HepG2 (cell line): ENCODE results near the gene CHSY3. TPM values are rescaled to one million over a fixed set of nuclear protein-coding genes. Genes with fewer than 3 reads are reported as not detected.

Experiments used
- ATAC-seq: fragments of 200-7000 bp; cut with Tn5 transposase; 3 replicates; pipeline ENCODE4 v1.9.1; 2020; ENCODE audit warnings: mild to moderate bottlenecking, moderate library complexity
- BruUV-seq: library from RNA; stranded (reverse); fragments of 400-500 nt; replicated peaks from 2 replicates; lab custom pipeline; 2021; lab: Mats Ljungman, UMichigan
- CTCF ChIA-PET: fragments of 300-600 bp; formaldehyde crosslinking; extraction: SDS; loops from one replicate; lab custom pipeline; 2021; ENCODE audit warnings: low total read pairs, inconsistent platforms, low intra/inter-chr PET ratio; lab: Yijun Ruan, JAX
- POLR2A ChIA-PET: fragments of 350-600 bp; sonication (Branson Sonifier 250); formaldehyde crosslinking; loops from one replicate; lab custom pipeline; 2020; ENCODE audit warnings: antibody characterized with exemption, inconsistent platforms; lab: Yijun Ruan, JAX
- DNase-seq: peaks from one replicate; pipeline ENCODE4 v3.0.0-alpha.2; 2015; ENCODE audit warnings: low spot score
- FAIRE-seq: peaks from 3 replicates; lab custom pipeline; 2011; peaks lifted over from hg19 to GRCh38; lab: Jason Lieb, UNC
- H2AFZ ChIP-seq: one replicate; pipeline ENCODE4 v1.6.1; 2011; ENCODE audit warnings: low read length, inconsistent platforms
- H3K27ac ChIP-seq: fragments of 300-600 bp; 3 replicates; pipeline ENCODE4 v1.8.0; 2011; ENCODE audit warnings: mixed run types, mild to moderate bottlenecking, mixed read lengths, low read length, inconsistent platforms; ENCODE audit not compliant: insufficient read depth; ENCODE audit errors: extremely low read length
- H3K27me3 ChIP-seq, 2 experiments: fragments of 200-600 bp in 1 of 2; 2 replicates in 1 of 2; 3 replicates in 1 of 2; pipeline versions ENCODE4 v1.6.0 to v1.8.0; 2011; ENCODE audit warnings: low read length in 2 of 2, mild to moderate bottlenecking in 2 of 2, moderate library complexity in 2 of 2, inconsistent platforms in 1 of 2; ENCODE audit not compliant: insufficient read depth in 2 of 2, control insufficient read depth in 1 of 2
- H3K36me3 ChIP-seq, 2 experiments: fragments of 200-600 bp in 1 of 2; replicated peaks in 1 of 2; 2 replicates in 1 of 2; 3 replicates in 1 of 2; pipeline versions ENCODE4 v1.5.1 to v1.8.0; 2011; ENCODE audit warnings: low read length in 2 of 2, inconsistent platforms in 1 of 2; ENCODE audit not compliant: insufficient read depth in 2 of 2, control insufficient read depth in 1 of 2
- H3K4me1 ChIP-seq: 2 replicates; pipeline ENCODE4 v1.5.1; 2012; ENCODE audit warnings: low read length, inconsistent platforms; ENCODE audit not compliant: insufficient read depth
- H3K4me2 ChIP-seq: 2 replicates; pipeline ENCODE4 v1.6.0; 2011; ENCODE audit warnings: low read depth, low read length, inconsistent platforms
- H3K4me3 ChIP-seq, 3 experiments: fragments of 200-600 bp in 1 of 3; sonication (generic), shearing (Covaris generic) in 1 of 3; replicated peaks in 1 of 3; 2 replicates each; pipeline ENCODE4 v1.5.1; 2011 to 2016; ENCODE audit warnings: low read length in 3 of 3, inconsistent platforms in 2 of 3, low read depth in 2 of 3, mild to moderate bottlenecking in 2 of 3, control low read depth in 1 of 3, mixed read lengths in 1 of 3; ENCODE audit not compliant: insufficient read depth in 1 of 3
- H3K79me2 ChIP-seq: one replicate; pipeline ENCODE4 v1.6.1; 2011; ENCODE audit warnings: low read length, inconsistent platforms; ENCODE audit not compliant: insufficient read depth
- H3K9ac ChIP-seq: 2 replicates; pipeline ENCODE4 v1.6.0; 2011; ENCODE audit warnings: mild to moderate bottlenecking, low read depth, low read length, inconsistent platforms; ENCODE audit not compliant: insufficient read depth
- H3K9me3 ChIP-seq: 2 replicates; pipeline ENCODE4 v1.5.1; 2012; ENCODE audit warnings: mild to moderate bottlenecking, low read length
- H4K20me1 ChIP-seq: 2 replicates; pipeline ENCODE4 v1.6.0; 2011; ENCODE audit warnings: inconsistent platforms, mild to moderate bottlenecking, low read length, moderate library complexity; ENCODE audit not compliant: insufficient read depth
- ESRRA ChIP-seq: sonication (generic); formaldehyde crosslinking; IDR thresholded peaks from 2 replicates; pipeline ENCODE4 v1.5.1; 2020; ENCODE audit warnings: mild to moderate bottlenecking, low read depth, missing genetic modification reagents
- GATAD2A ChIP-seq: IDR thresholded peaks from 2 replicates; pipeline ENCODE4 v1.6.1; 2016
- HHEX ChIP-seq: IDR thresholded peaks from 2 replicates; pipeline ENCODE4 v1.6.1; 2016; ENCODE audit warnings: control low read depth
- NFKBIZ ChIP-seq: IDR thresholded peaks from 2 replicates; pipeline ENCODE4 v1.6.1; 2018; ENCODE audit warnings: missing genetic modification reagents, missing compliant biosample characterization
- NR2C2 ChIP-seq: sonication (generic); formaldehyde crosslinking; IDR thresholded peaks from 2 replicates; pipeline ENCODE4 v1.4.0; 2020; ENCODE audit warnings: missing genetic modification reagents, mild to moderate bottlenecking, moderate library complexity, borderline replicate concordance
- WIZ ChIP-seq: sonication (generic); formaldehyde crosslinking; IDR thresholded peaks from 2 replicates; pipeline ENCODE4 v1.5.1; 2020; ENCODE audit warnings: mild to moderate bottlenecking, missing genetic modification reagents
- ZFP82 ChIP-seq: sonication (generic); formaldehyde crosslinking; IDR thresholded peaks from 2 replicates; pipeline ENCODE4 v1.5.1; 2020; ENCODE audit warnings: mild to moderate bottlenecking, missing genetic modification reagents, borderline replicate concordance
- ZNF616 ChIP-seq: sonication (generic); formaldehyde crosslinking; IDR thresholded peaks from 2 replicates; pipeline ENCODE4 v1.5.0; 2020; ENCODE audit warnings: low read depth, mild to moderate bottlenecking, missing genetic modification reagents
- ZNF674 ChIP-seq: sonication (generic); formaldehyde crosslinking; IDR thresholded peaks from 2 replicates; pipeline ENCODE4 v1.5.0; 2020; ENCODE audit warnings: low read depth, mild to moderate bottlenecking, missing genetic modification reagents
- ZNF749 ChIP-seq: sonication (generic); formaldehyde crosslinking; IDR thresholded peaks from 2 replicates; pipeline ENCODE4 v1.8.0; 2022; ENCODE audit warnings: mild to moderate bottlenecking, missing genetic modification reagents, moderate library complexity, borderline replicate concordance
- ZSCAN31 ChIP-seq: sonication (generic); formaldehyde crosslinking; IDR thresholded peaks from 2 replicates; pipeline ENCODE4 v1.5.0; 2020; ENCODE audit warnings: low read depth, mild to moderate bottlenecking, missing genetic modification reagents
- WGBS: methylation state at CpG from one replicate; pipeline ENCODE4 v1.1.6; 2017; ENCODE audit warnings: low lambda C conversion rate; 5-methylcytosine and 5-hydroxymethylcytosine counted together
- in situ Hi-C: cut with HindIII; loops from 2 replicates; pipeline ENCODE4 v1.10.0; 2017; ENCODE audit warnings: low pct_unique_long_range_greater_than_20kb; ENCODE audit not compliant: extremely low pct_ligation_motif_present
- intact Hi-C: fragments of 100-400 bp; cut with micrococcal nuclease; formaldehyde crosslinking; loops from one replicate; pipeline ENCODE4 v1.10.0; 2022; ENCODE audit not compliant: unreplicated experiment
- polyA plus RNA-seq, 8 experiments: library from polyadenylated mRNA; depleted of rRNA in 3 of 8; stranded (reverse) in 7 of 8; unstranded in 1 of 8; fragments of >200 nt; fragmentation: Illumina TruSeq in 4 of 8; extraction: Trizol in 4 of 8; gene quantifications; 2 replicates each; pipeline versions ENCODE4 v1.2.1 to v1.2.3, GENCODE V29; 2011 to 2016; ENCODE audit warnings: low read depth in 4 of 8, missing spikeins in 1 of 8, mixed read lengths in 1 of 8; ENCODE audit not compliant: insufficient read depth in 1 of 8
- total RNA-seq, 5 experiments: library from RNA; depleted of rRNA; stranded (reverse); fragments of >200 nt; fragmentation: Illumina TruSeq; extraction: Trizol; gene quantifications; 2 replicates each; pipeline ENCODE4 v1.2.3, GENCODE V29; 2016; ENCODE audit warnings: low read depth in 1 of 5
- TF ChIP-seq, protein P1 (sequence below): sonication (generic); formaldehyde crosslinking; IDR thresholded peaks from 2 replicates; pipeline ENCODE4 v1.4.0; 2020; ENCODE audit warnings: mild to moderate bottlenecking, missing genetic modification reagents
- TF ChIP-seq, protein P2 (sequence below): IDR thresholded peaks from 2 replicates; pipeline ENCODE4 v1.6.1; 2016

CHSY3 gene
- total and polyA plus RNA-seq, 2 of the 13 experiments (the other 11 are each of a cell fraction or from before 2014, with no cell fraction given): 0.26 to 4.1 TPM

DNA sequence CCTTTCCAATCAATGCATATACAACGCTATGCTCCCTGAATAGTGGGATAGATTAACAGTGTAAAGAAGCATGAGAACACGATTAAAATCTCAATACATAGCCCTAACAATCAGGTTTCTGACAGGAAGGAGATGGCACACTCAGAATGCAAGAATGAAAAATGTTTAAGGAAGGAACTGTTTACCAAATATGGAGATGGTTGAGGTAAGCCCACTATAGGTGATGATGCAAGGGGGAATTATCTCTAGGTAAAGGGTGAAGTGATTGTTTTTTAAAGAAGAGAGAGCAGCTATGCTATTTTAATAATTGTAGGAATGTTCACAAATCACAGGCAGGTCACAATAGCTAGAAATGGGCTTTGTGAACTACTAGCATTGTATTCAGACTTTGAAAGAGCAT lies 302.4 kb downstream of the CHSY3 start:
- Histone ChIP-seq H4K20me1 (no peaks in the 10 kb centered on the region), H3K27ac (no peak overlapping the region), H3K27me3 (no peaks in the 10 kb centered on the region), H2AFZ (no peak overlapping the region), H3K4me3 (no peak overlapping the region), H3K79me2 (no peaks in the 10 kb centered on the region), H3K9me3 (peaks cover 14% of the 10 kb centered on the region; the same call in 1 of the 2 replicates), H3K4me1 (no peaks in the 10 kb centered on the region), H3K36me3 (no peaks in the 10 kb centered on the region), H3K4me2 (no peak overlapping the region), H3K9ac (no peak overlapping the region)
- ATAC-seq: no peak
- TF ChIP-seq, protein P1, sequence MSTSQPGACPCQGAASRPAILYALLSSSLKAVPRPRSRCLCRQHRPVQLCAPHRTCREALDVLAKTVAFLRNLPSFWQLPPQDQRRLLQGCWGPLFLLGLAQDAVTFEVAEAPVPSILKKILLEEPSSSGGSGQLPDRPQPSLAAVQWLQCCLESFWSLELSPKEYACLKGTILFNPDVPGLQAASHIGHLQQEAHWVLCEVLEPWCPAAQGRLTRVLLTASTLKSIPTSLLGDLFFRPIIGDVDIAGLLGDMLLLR (CRISPR knock-in tag): no peak
- no peak for TF ChIP-seq ZSCAN31 (CRISPR knock-in tag)
- TF ChIP-seq ZNF616: no peak
- no peak for TF ChIP-seq ESRRA (CRISPR knock-in tag)
- no peak for TF ChIP-seq ZNF749 (CRISPR knock-in tag)
- TF ChIP-seq, protein P2, sequence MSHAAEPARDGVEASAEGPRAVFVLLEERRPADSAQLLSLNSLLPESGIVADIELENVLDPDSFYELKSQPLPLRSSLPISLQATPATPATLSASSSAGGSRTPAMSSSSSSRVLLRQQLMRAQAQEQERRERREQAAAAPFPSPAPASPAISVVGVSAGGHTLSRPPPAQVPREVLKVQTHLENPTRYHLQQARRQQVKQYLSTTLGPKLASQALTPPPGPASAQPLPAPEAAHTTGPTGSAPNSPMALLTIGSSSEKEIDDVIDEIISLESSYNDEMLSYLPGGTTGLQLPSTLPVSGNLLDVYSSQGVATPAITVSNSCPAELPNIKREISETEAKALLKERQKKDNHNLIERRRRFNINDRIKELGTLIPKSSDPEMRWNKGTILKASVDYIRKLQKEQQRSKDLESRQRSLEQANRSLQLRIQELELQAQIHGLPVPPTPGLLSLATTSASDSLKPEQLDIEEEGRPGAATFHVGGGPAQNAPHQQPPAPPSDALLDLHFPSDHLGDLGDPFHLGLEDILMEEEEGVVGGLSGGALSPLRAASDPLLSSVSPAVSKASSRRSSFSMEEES (CRISPR knock-in tag): no peak
- WGBS: 0% methylated on average over 2 of the region's 2 CpGs
- ChIA-PET CTCF (no interaction called here), POLR2A (no interaction called here)
- DNase-seq: no peak
- BruUV-seq: no TSS peak
- intact Hi-C loops (no loop called here), in situ Hi-C loops (no loop called here)
- FAIRE-seq: no peak

DNA sequence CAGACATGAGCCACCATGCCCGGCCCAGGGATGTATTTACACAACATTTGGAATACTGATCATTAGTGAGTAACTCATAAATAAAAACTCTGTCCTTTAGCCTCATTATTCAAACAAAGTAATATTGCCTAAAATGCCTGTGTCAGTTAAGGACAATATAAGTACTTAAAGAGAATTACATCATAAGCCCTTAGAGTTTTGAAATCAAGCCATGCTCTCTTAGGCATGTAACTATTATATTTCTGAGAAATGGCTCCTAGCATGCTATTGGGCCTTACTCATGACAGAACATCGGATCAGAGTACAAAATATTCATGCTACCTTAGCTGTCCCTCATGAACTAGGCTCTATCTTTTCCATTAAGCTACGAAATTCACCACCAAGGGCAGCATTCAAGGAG lies 309.3 kb downstream of the CHSY3 start:
- no peaks in the 10 kb centered on the region; the same call in 1 of the 2 replicates for H3K9me3 ChIP-seq
- no peaks in the 10 kb centered on the region for H4K20me1 ChIP-seq
- H3K4me1 ChIP-seq: no peaks in the 10 kb centered on the region
- no peak overlapping the region for H3K27ac ChIP-seq
- no TSS peak for BruUV-seq
- POLR2A ChIA-PET: no interaction called here
- in situ Hi-C loops: no loop called here
- ATAC-seq (no peak), DNase-seq (no peak), FAIRE-seq (no peak)
- no peaks in the 10 kb centered on the region for H3K36me3 ChIP-seq
- no peak overlapping the region for H3K4me3 ChIP-seq
- TF ChIP-seq HHEX (CRISPR knock-in tag) (no peak), GATAD2A (CRISPR knock-in tag) (no peak), NR2C2 (CRISPR knock-in tag) (no peak), ZNF674 (no peak), NFKBIZ (CRISPR knock-in tag) (no peak), ZFP82 (CRISPR knock-in tag) (no peak), WIZ (CRISPR knock-in tag) (no peak)
- H3K4me2 ChIP-seq: no peak overlapping the region
- intact Hi-C loops: no loop called here
- H3K9ac ChIP-seq: no peak overlapping the region
- CTCF ChIA-PET: no interaction called here
- H3K27me3 ChIP-seq: no peaks in the 10 kb centered on the region
- H2AFZ ChIP-seq: no peak overlapping the region
- 0% methylated on average over 3 of the region's 3 CpGs for whole genome bisulfite sequencing
- no peaks in the 10 kb centered on the region for H3K79me2 ChIP-seq
